Testis (tissue), 3 donors: Measurements from ENCODE around the gene MED12L. TPM values are rescaled to one million over a fixed set of nuclear protein-coding genes. Genes with fewer than 3 reads are reported as not detected.

Source experiments
- DNase-seq: peaks from one replicate; pipeline ENCODE4 v3.0.0-alpha.2; 2019
- H3K27ac ChIP-seq, 2 donors: fragments of 200-600 bp; sonication (generic); one replicate each; pipeline ENCODE4 v1.5.1; 2019
- H3K27me3 ChIP-seq: fragments of 200-600 bp; sonication (generic); one replicate; pipeline ENCODE4 v1.5.1; 2019
- H3K36me3 ChIP-seq: fragments of 200-600 bp; sonication (generic); one replicate; pipeline ENCODE4 v1.5.1; 2017; ENCODE audit warnings: low read depth; ENCODE audit errors: missing control alignments
- H3K4me1 ChIP-seq: fragments of 200-600 bp; sonication (generic); one replicate; pipeline ENCODE4 v1.5.1; 2019
- H3K4me3 ChIP-seq, 2 donors: fragments of 200-600 bp; sonication (generic); one replicate each; pipeline ENCODE4 v1.5.1; 2017 to 2019
- H3K9me3 ChIP-seq: fragments of 200-600 bp; sonication (generic); one replicate; pipeline ENCODE4 v1.5.1; 2017
- POLR2A ChIP-seq: fragments of 450-650 bp; IDR thresholded peaks from one replicate; pipeline ENCODE4 v1.6.1; 2017; ENCODE audit warnings: antibody characterized with exemption, mild to moderate bottlenecking, moderate library complexity
- WGBS, 2 donors: methylation state at CpG; one replicate each; pipeline ENCODE4 v1.1.5; 2018; 5-methylcytosine and 5-hydroxymethylcytosine counted together
- intact Hi-C: fragments of 100-400 bp; cut with DNase I; formaldehyde crosslinking; loops from one replicate; pipeline ENCODE4 v1.15.1; 2023; ENCODE audit warnings: low total_unique reads
- polyA plus RNA-seq: library from polyadenylated mRNA; stranded (reverse); fragments of 350-450 nt; fragmentation: Illumina TruSeq; extraction: RNeasy Lipid Tissue Mini Kit (QIAGEN cat#74804); gene quantifications from one replicate; pipeline ENCODE4 v1.2.3, GENCODE V29; 2014; ENCODE audit warnings: low read depth, low replicate concordance; ENCODE audit not compliant: insufficient read depth
- total RNA-seq, 2 donors: library from RNA; depleted of rRNA; stranded (reverse); fragments of >200 nt; gene quantifications; one replicate each; pipeline ENCODE4 v1.2.3, GENCODE V29; 2016
- TF ChIP-seq, protein P1 (sequence below), 3 experiments: fragments of 450-650 bp in 2 of 3; fragments of 200-600 bp in 1 of 3; sonication (generic) in 1 of 3; IDR thresholded peaks; one replicate each; pipeline ENCODE4 v1.5.1; 2016 to 2019; ENCODE audit warnings: antibody characterized with exemption in 3 of 3, mild to moderate bottlenecking in 2 of 3, moderate library complexity in 1 of 3

Gene MED12L
- total and polyA plus RNA-seq, 3 donors from 2014 or later: 10.3 to 18.5 (median 10.4) TPM

GRCh38 chr3:151201051-151201730, 115.7 kb downstream of the MED12L start:
- Histone ChIP-seq H3K9me3 (no peaks in the 10 kb centered on the region), H3K36me3 (no peaks in the 10 kb centered on the region), H3K4me1 (no peaks in the 10 kb centered on the region), H3K4me3 (no peak overlapping the region), H3K27me3 (no peaks in the 10 kb centered on the region), H3K27ac (no peak overlapping the region)
- intact Hi-C loops: no loop called here
- no peak for DNase-seq
- no peak for TF ChIP-seq POLR2A
- TF ChIP-seq, protein P1, sequence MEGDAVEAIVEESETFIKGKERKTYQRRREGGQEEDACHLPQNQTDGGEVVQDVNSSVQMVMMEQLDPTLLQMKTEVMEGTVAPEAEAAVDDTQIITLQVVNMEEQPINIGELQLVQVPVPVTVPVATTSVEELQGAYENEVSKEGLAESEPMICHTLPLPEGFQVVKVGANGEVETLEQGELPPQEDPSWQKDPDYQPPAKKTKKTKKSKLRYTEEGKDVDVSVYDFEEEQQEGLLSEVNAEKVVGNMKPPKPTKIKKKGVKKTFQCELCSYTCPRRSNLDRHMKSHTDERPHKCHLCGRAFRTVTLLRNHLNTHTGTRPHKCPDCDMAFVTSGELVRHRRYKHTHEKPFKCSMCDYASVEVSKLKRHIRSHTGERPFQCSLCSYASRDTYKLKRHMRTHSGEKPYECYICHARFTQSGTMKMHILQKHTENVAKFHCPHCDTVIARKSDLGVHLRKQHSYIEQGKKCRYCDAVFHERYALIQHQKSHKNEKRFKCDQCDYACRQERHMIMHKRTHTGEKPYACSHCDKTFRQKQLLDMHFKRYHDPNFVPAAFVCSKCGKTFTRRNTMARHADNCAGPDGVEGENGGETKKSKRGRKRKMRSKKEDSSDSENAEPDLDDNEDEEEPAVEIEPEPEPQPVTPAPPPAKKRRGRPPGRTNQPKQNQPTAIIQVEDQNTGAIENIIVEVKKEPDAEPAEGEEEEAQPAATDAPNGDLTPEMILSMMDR (IDR thresholded peaks at IDR 0.05): no peak
- WGBS, 2 donors: 94 to 95% methylated on average over 7 of the region's 7 CpGs

DNA sequence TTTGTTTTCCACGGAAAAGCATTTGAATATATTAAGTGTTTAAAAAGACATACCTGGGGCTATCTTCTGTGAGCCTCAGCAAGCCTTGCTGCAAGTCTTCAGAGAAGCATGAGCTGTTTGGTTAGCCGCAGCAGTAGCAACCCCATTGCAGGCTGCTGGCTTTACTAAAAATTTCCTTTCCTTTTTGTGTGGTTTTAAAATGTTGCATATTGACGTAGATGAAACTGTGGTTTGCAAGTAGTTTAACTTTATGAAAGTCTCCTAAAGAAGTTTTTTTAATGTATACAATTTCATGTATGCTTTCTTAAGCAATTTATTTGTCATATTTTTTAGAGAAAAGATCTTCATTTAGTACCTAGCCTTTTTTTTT, 117.6 kb downstream of the MED12L start, which contains the start of gene GPR171:
Gene GPR171 (minus strand): TSS at position 166 of the 370 bp plus-strand sequence. CDS start 3,830 bp downstream, outside the sequence.
- no peak within 1 kb of the TSS for H3K4me3 ChIP-seq
- no peaks in the 10 kb centered on the region for H3K9me3 ChIP-seq
- H3K36me3 ChIP-seq: no peaks in the 10 kb centered on the region
- H3K4me1 ChIP-seq: no peaks in the 10 kb centered on the region
- no peaks in the 10 kb centered on the region for H3K27me3 ChIP-seq
- intact Hi-C loops: no loop called here
- TF ChIP-seq, protein P1 (IDR thresholded peaks at IDR 0.05): no peak
- no peak for DNase-seq
- H3K27ac ChIP-seq: no peak within 1 kb of the TSS
- 88 to 93% methylated on average over 3 of the region's 3 CpGs for WGBS, 2 donors

DNA sequence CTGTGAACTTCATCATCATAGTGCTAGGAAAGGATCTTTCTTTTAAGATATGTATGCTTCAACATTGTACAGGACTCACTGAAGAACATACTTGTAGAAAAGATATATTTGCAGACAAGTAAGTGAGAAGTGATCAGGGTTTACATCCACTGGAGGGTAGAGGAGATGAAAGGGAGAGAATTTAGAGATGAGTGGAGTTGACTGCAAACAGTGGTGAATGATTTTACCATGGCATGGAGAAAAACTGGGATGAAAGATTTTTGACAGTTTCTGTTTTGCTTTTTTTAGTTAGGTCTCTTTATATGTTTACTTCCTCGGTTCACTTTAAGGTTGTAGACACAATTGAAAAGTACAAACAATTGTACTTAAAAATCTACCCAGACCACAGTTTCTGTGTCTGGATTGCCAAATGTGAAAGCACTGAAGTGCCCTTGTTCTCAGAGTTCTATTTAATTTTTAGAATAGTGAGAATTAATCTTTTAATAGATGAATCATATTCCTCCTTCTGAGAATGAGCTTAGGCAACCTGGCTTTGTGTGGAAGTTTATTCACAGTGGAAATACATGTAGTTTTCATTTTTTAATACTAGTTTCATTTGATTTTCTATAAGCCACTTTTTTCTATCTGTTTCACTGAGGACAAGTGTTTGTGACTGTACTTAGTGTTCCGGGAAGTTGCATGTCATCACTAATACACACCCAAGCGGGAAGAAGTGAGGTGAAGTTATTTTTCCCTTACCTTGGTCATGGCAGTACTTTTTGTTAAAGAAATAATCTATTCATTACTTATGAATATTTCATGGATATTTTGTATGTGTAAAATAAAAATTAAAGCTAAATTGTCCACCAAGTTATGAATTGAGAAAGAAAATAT, 119.3 kb downstream of the MED12L start:
- H3K9me3 ChIP-seq: no peaks in the 10 kb centered on the region
- no peak overlapping the region for H3K27ac ChIP-seq
- no peak for TF ChIP-seq POLR2A
- H3K27me3 ChIP-seq: no peaks in the 10 kb centered on the region
- no peaks in the 10 kb centered on the region for H3K36me3 ChIP-seq
- no peaks in the 10 kb centered on the region for H3K4me1 ChIP-seq
- WGBS, 2 donors: 82 to 89% methylated on average over 3 of the region's 3 CpGs
- no peak overlapping the region for H3K4me3 ChIP-seq
- DNase-seq: no peak
- intact Hi-C loops: no loop called here

DNA sequence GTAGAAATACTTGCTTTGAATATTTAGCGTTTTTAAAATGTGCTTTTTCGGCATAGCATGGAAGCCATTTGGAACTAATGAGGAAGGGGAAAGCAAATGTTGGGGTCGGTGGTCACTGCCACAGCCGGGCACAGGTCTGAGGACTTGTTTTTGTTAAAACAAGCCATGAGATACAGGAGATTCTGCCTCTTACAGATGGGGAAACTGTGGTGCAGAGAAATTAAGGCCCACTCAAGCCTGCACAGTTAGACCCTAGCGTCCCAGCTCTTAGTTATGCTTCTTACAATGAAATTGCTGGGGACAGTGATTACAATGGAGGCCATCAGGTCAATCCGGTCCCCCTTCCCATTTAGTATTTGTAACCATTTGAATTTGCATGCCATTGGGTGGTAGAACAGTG, 120.0 kb downstream of the MED12L start:
- WGBS, 2 donors: 92 to 93% methylated on average over 6 of the region's 6 CpGs
- intact Hi-C loops: no loop called here
- no peaks in the 10 kb centered on the region for H3K27me3 ChIP-seq
- no peak for DNase-seq
- no peak overlapping the region for H3K27ac ChIP-seq
- TF ChIP-seq POLR2A: no peak
- TF ChIP-seq, protein P1 (IDR thresholded peaks at IDR 0.05): no peak
- no peaks in the 10 kb centered on the region for H3K4me1 ChIP-seq
- H3K9me3 ChIP-seq: no peaks in the 10 kb centered on the region
- H3K4me3 ChIP-seq: no peak overlapping the region
- H3K36me3 ChIP-seq: no peaks in the 10 kb centered on the region

GRCh38 chr3:151206201-151206600, 120.7 kb downstream of the MED12L start:
- intact Hi-C loops: no loop called here
- TF ChIP-seq, protein P1 (IDR thresholded peaks at IDR 0.05): no peak
- TF ChIP-seq POLR2A: no peak
- Histone ChIP-seq H3K36me3 (no peaks in the 10 kb centered on the region), H3K27ac (no peak overlapping the region), H3K9me3 (no peaks in the 10 kb centered on the region), H3K4me1 (no peaks in the 10 kb centered on the region), H3K27me3 (no peaks in the 10 kb centered on the region), H3K4me3 (no peak overlapping the region)
- no peak for DNase-seq
- 84 to 90% methylated on average over 3 of the region's 3 CpGs for WGBS, 2 donors
